Body of pancreas (tissue), 4 donors: ENCODE data around the gene RPS6KA1.

ENCODE experiments used
- POLR2A ChIP-seq, 3 donors: fragments of 450-650 bp; IDR thresholded peaks; one replicate each; pipeline ENCODE4 v1.6.1; 2016; ENCODE audit warnings: antibody characterized with exemption in 3 of 3, mild to moderate bottlenecking in 2 of 3
- TF ChIP-seq, protein P1 (sequence below), 7 experiments: fragments of 450-650 bp in 4 of 7; fragments of 200-600 bp in 3 of 7; sonication (generic) in 3 of 7; IDR thresholded peaks; one replicate each; pipeline ENCODE4 v1.5.1; 2016 to 2019; ENCODE audit warnings: antibody characterized with exemption in 7 of 7

DNA sequence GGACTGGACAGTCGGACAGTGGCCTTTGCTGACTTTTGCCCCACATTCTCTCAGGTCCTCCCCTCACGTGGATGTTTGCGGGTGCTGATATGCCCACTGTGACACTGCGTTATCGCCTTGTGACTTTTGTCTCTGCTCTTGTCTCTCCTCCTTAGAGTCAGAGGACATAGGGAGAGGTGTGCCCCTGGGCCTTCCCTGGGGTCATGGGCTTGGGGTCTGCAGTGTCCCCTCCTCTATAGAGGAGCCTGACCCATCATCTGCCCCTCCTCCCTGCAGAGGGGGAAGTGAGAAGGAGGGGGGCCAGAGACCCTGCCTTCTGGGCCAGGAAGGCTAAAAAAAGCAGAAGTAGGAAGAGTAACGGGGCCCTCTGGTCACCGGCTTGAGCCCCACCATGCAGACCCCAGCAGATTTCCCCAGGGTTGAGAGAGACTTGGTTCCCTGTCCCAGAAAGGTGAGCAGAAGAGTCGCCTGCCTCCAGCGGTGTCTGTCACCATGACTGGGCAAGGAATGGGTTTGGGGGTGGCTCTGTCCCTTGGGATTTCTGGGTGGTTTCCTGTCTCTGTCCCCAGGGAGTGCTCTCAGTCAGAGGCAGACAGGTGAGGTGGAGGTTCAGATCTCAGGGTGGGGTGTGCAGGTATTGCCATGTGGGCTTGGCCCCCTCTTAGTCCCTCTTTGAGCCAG lies 13.3 kb downstream of the RPS6KA1 start:
- TF ChIP-seq, protein P1, sequence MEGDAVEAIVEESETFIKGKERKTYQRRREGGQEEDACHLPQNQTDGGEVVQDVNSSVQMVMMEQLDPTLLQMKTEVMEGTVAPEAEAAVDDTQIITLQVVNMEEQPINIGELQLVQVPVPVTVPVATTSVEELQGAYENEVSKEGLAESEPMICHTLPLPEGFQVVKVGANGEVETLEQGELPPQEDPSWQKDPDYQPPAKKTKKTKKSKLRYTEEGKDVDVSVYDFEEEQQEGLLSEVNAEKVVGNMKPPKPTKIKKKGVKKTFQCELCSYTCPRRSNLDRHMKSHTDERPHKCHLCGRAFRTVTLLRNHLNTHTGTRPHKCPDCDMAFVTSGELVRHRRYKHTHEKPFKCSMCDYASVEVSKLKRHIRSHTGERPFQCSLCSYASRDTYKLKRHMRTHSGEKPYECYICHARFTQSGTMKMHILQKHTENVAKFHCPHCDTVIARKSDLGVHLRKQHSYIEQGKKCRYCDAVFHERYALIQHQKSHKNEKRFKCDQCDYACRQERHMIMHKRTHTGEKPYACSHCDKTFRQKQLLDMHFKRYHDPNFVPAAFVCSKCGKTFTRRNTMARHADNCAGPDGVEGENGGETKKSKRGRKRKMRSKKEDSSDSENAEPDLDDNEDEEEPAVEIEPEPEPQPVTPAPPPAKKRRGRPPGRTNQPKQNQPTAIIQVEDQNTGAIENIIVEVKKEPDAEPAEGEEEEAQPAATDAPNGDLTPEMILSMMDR (IDR thresholded peaks at IDR 0.05), result no peak
- TF ChIP-seq POLR2A (IDR thresholded peaks at IDR 0.05), result no peak
